Mesenchymal stem cell (in vitro differentiated cells and primary cell): ENCODE data around the gene EPB41L2.

Experiments used
- DNase-seq: peaks from one replicate; pipeline ENCODE4 v3.0.0-alpha.2; 2013
- H2AFZ ChIP-seq: one replicate; pipeline ENCODE4 v1.6.1; 2013; ENCODE audit warnings: low read depth, mild to moderate bottlenecking, control low read depth, inconsistent platforms, low read length, moderate library complexity
- H2AK5ac ChIP-seq: 2 replicates; pipeline ENCODE4 v1.6.1; 2013; ENCODE audit warnings: low read length, moderate library complexity, mild to moderate bottlenecking, inconsistent platforms; ENCODE audit not compliant: severe bottlenecking
- H2BK120ac ChIP-seq: one replicate; pipeline ENCODE4 v1.6.1; 2013; ENCODE audit warnings: low read depth, mild to moderate bottlenecking, inconsistent platforms, low read length, moderate library complexity
- H2BK12ac ChIP-seq, 2 experiments: one replicate each; pipeline ENCODE4 v1.6.1; 2013; ENCODE audit warnings: inconsistent platforms in 2 of 2, low read length in 2 of 2, mild to moderate bottlenecking in 2 of 2, moderate library complexity in 2 of 2, control low read depth in 1 of 2
- H2BK15ac ChIP-seq: one replicate; pipeline ENCODE4 v1.6.1; 2013; ENCODE audit warnings: mild to moderate bottlenecking, low read depth, inconsistent platforms; ENCODE audit not compliant: poor library complexity, severe bottlenecking
- H2BK5ac ChIP-seq: 2 replicates; pipeline ENCODE4 v1.6.1; 2013; ENCODE audit warnings: low read depth, mild to moderate bottlenecking, low read length, control low read depth, inconsistent platforms; ENCODE audit not compliant: poor library complexity, severe bottlenecking
- H3K14ac ChIP-seq, 2 experiments: one replicate each; pipeline ENCODE4 v1.6.1; 2013; ENCODE audit warnings: inconsistent platforms in 2 of 2, low read length in 2 of 2, control low read depth in 1 of 2, mild to moderate bottlenecking in 1 of 2, moderate library complexity in 1 of 2
- H3K18ac ChIP-seq, 2 experiments: one replicate each; pipeline ENCODE4 v1.6.1; 2013; ENCODE audit warnings: inconsistent platforms in 2 of 2, low read length in 2 of 2, control low read depth in 1 of 2, low read depth in 1 of 2, mild to moderate bottlenecking in 1 of 2
- H3K23ac ChIP-seq, 2 experiments: one replicate each; pipeline ENCODE4 v1.6.1; 2013; ENCODE audit warnings: inconsistent platforms in 2 of 2, low read length in 2 of 2, mild to moderate bottlenecking in 2 of 2, moderate library complexity in 2 of 2, control low read depth in 1 of 2
- H3K27ac ChIP-seq: 2 replicates; pipeline ENCODE4 v1.5.1; 2013; ENCODE audit warnings: mild to moderate bottlenecking, moderate library complexity, low read length, control low read depth, inconsistent platforms; ENCODE audit not compliant: poor library complexity, severe bottlenecking
- H3K27me3 ChIP-seq, 2 experiments: 2 replicates each; pipeline versions ENCODE4 v1.6.1 to v1.7.0; 2013; ENCODE audit warnings: low read length in 2 of 2, mild to moderate bottlenecking in 2 of 2, moderate library complexity in 2 of 2, control low read depth in 1 of 2, inconsistent platforms in 1 of 2; ENCODE audit not compliant: control insufficient read depth in 1 of 2, insufficient read depth in 1 of 2
- H3K36me3 ChIP-seq, 2 experiments: 2 replicates each; pipeline versions ENCODE4 v1.6.1 to v1.7.0; 2013; ENCODE audit warnings: low read length in 2 of 2, control low read depth in 1 of 2, inconsistent platforms in 1 of 2, low read depth in 1 of 2, mild to moderate bottlenecking in 1 of 2; ENCODE audit not compliant: insufficient read depth in 2 of 2, control insufficient read depth in 1 of 2
- H3K4ac ChIP-seq, 2 experiments: one replicate each; pipeline ENCODE4 v1.6.1; 2013; ENCODE audit warnings: inconsistent platforms in 2 of 2, low read length in 2 of 2, mild to moderate bottlenecking in 2 of 2, moderate library complexity in 2 of 2, control low read depth in 1 of 2, low read depth in 1 of 2
- H3K4me1 ChIP-seq: 2 replicates; pipeline ENCODE4 v1.6.1; 2013; ENCODE audit warnings: low read depth, low read length, control low read depth; ENCODE audit not compliant: control insufficient read depth, insufficient read depth
- H3K4me2 ChIP-seq: 2 replicates; pipeline ENCODE4 v1.6.1; 2013; ENCODE audit warnings: low read length, mild to moderate bottlenecking, inconsistent platforms; ENCODE audit not compliant: poor library complexity, severe bottlenecking
- H3K4me3 ChIP-seq, 2 experiments: 2 replicates each; pipeline versions ENCODE4 v1.5.1 to v1.7.0; 2013; ENCODE audit warnings: low read length in 2 of 2, mild to moderate bottlenecking in 2 of 2, control low read depth in 1 of 2, low read depth in 1 of 2; ENCODE audit not compliant: insufficient read depth in 1 of 2
- H3K79me1 ChIP-seq: replicated peaks from 2 replicates; pipeline ENCODE4 v1.6.1; 2013; ENCODE audit warnings: mild to moderate bottlenecking, control low read depth, low read length, inconsistent platforms; ENCODE audit not compliant: poor library complexity, severe bottlenecking
- H3K9ac ChIP-seq: 2 replicates; pipeline ENCODE4 v1.7.0; 2013; ENCODE audit warnings: mild to moderate bottlenecking, low read length, moderate library complexity
- H3K9me3 ChIP-seq: 2 replicates; pipeline ENCODE4 v1.7.0; 2013; ENCODE audit warnings: mild to moderate bottlenecking, low read length; ENCODE audit not compliant: control insufficient read depth
- H4K8ac ChIP-seq: one replicate; pipeline ENCODE4 v1.6.1; 2013; ENCODE audit warnings: inconsistent platforms, mild to moderate bottlenecking, low read length, moderate library complexity
- H4K91ac ChIP-seq: one replicate; pipeline ENCODE4 v1.6.1; 2013; ENCODE audit warnings: mild to moderate bottlenecking, low read length, inconsistent platforms
- WGBS: methylation state at CpG from one replicate; pipeline ENCODE4 v1.1.7; 2013; ENCODE audit warnings: mixed read lengths; 5-methylcytosine and 5-hydroxymethylcytosine counted together

The EPB41L2 gene

GRCh38 chr6:131026243-131026642 is 36.8 kb downstream of the EPB41L2 start:
- Histone ChIP-seq H3K27me3 (no peaks in the 10 kb centered on the region), H2BK12ac (no peak overlapping the region)

GRCh38 chr6:131024565-131024964 is 38.5 kb downstream of the EPB41L2 start:
- Histone ChIP-seq H3K4ac (no peak overlapping the region), H2BK120ac (no peak overlapping the region), H3K27me3 (no peaks in the 10 kb centered on the region), H3K79me1 (peaks cover 20% of the 10 kb centered on the region), H2BK15ac (no peak overlapping the region), H3K14ac (no peak overlapping the region), H3K18ac (peak overlapping the region in 1 of 2 experiments; percentile 66), H3K36me3 (no peaks in the 10 kb centered on the region), H2BK5ac (no peak overlapping the region), H3K4me3 (no peak overlapping the region), H3K9me3 (no peaks in the 10 kb centered on the region), H3K27ac (no peak overlapping the region), H3K23ac (no peak overlapping the region), H2AK5ac (no peak overlapping the region), H2AFZ (no peak overlapping the region), H4K8ac (no peak overlapping the region), H3K4me2 (no peak overlapping the region), H4K91ac (no peak overlapping the region), H3K9ac (no peak overlapping the region), H3K4me1 (peaks cover 2% of the 10 kb centered on the region), H2BK12ac (no peak overlapping the region)
- DNase-seq = no peak
- WGBS = 100% methylated on average over 6 of the region's 6 CpGs

More at GRCh38 chr6:131026243-131026642, 36.8 kb downstream of the EPB41L2 start:
- no peak overlapping the region for H3K4me3 ChIP-seq
- H2BK15ac ChIP-seq = no peak overlapping the region
- 100% methylated on average over 1 of the region's 1 CpG for WGBS
- no peak overlapping the region for H3K9ac ChIP-seq
- H3K14ac ChIP-seq = no peak overlapping the region
- H2AFZ ChIP-seq = no peak overlapping the region
- peaks cover 8% of the 10 kb centered on the region for H3K4me1 ChIP-seq
- H3K9me3 ChIP-seq = no peaks in the 10 kb centered on the region
- H3K4ac ChIP-seq = no peak overlapping the region
- H3K23ac ChIP-seq = no peak overlapping the region
- DNase-seq = no peak
- no peak overlapping the region for H4K8ac ChIP-seq
- H3K4me2 ChIP-seq = no peak overlapping the region
- no peak overlapping the region for H3K18ac ChIP-seq
- H3K36me3 ChIP-seq = no peaks in the 10 kb centered on the region
- H2AK5ac ChIP-seq = no peak overlapping the region
- no peak overlapping the region for H3K27ac ChIP-seq
- no peak overlapping the region for H2BK5ac ChIP-seq
- peaks cover 20% of the 10 kb centered on the region for H3K79me1 ChIP-seq
- no peak overlapping the region for H4K91ac ChIP-seq
- H2BK120ac ChIP-seq = no peak overlapping the region

- Histone ChIP-seq H2BK12ac (peak overlapping the region; percentile 28 to 29), H3K27ac (no peak overlapping the region), H2BK15ac (no peak overlapping the region), H3K79me1 (peaks cover 20% of the 10 kb centered on the region), H2BK120ac (no peak overlapping the region), H3K36me3 (no peaks in the 10 kb centered on the region), H3K4ac (no peak overlapping the region), H3K9me3 (no peaks in the 10 kb centered on the region), H3K23ac (no peak overlapping the region), H4K91ac (no peak overlapping the region), H3K4me3 (peak overlapping the region in 1 of 2 experiments; percentile 13), H3K14ac (no peak overlapping the region), H2AK5ac (no peak overlapping the region), H4K8ac (no peak overlapping the region), H2AFZ (no peak overlapping the region), H3K18ac (peak overlapping the region in 1 of 2 experiments; percentile 66), H3K4me1 (peaks cover 2% of the 10 kb centered on the region), H3K9ac (peak overlapping the region; percentile 12), H3K4me2 (no peak overlapping the region), H3K27me3 (no peaks in the 10 kb centered on the region), H2BK5ac (no peak overlapping the region)
- 54% methylated on average over 3 of the region's 3 CpGs for WGBS
- DNase-seq = peak; percentile 61
Measured at GRCh38 chr6:131023834-131024504, 39.1 kb downstream of the EPB41L2 start.

GRCh38 chr6:131022691-131023090 is 40.4 kb downstream of the EPB41L2 start:
- Histone ChIP-seq H3K4me2 (no peak overlapping the region), H3K79me1 (peaks cover 23% of the 10 kb centered on the region), H4K8ac (no peak overlapping the region), H3K9me3 (no peaks in the 10 kb centered on the region), H3K18ac (no peak overlapping the region), H3K4me3 (no peak overlapping the region), H2BK12ac (no peak overlapping the region), H2BK5ac (no peak overlapping the region), H3K23ac (no peak overlapping the region), H4K91ac (no peak overlapping the region), H3K4ac (no peak overlapping the region), H2AK5ac (no peak overlapping the region), H2BK120ac (no peak overlapping the region), H3K9ac (no peak overlapping the region), H3K27ac (no peak overlapping the region), H3K36me3 (no peaks in the 10 kb centered on the region), H2BK15ac (no peak overlapping the region), H3K27me3 (no peaks in the 10 kb centered on the region), H2AFZ (no peak overlapping the region), H3K14ac (no peak overlapping the region), H3K4me1 (peaks cover 2% of the 10 kb centered on the region)
- 93% methylated on average over 2 of the region's 4 CpGs for WGBS
- DNase-seq = no peak
